Fibroblast of the aortic adventitia (primary cell): ENCODE results near the gene SUPT20H. TPM values are rescaled to one million over a fixed set of nuclear protein-coding genes. Genes with fewer than 3 reads are reported as not detected.

Source experiments
- DNase-seq: peaks from one replicate; pipeline ENCODE4 v3.0.0-alpha.2; 2010; ENCODE audit warnings: low read depth
- H3K4me3 ChIP-seq: 2 replicates; pipeline ENCODE4 v1.5.1; 2011; ENCODE audit warnings: low read depth, mild to moderate bottlenecking, control low read depth, low read length, moderate library complexity
- CTCF ChIP-seq: IDR thresholded peaks from 2 replicates; pipeline ENCODE4 v1.5.1; 2011; ENCODE audit warnings: mild to moderate bottlenecking, low read length, control low read depth, inconsistent platforms; ENCODE audit not compliant: insufficient read depth
- total RNA-seq: library from RNA; depleted of rRNA; stranded (reverse); fragments of >200 nt; gene quantifications from 2 replicates; pipeline ENCODE4 v1.2.3, GENCODE V29; 2012; ENCODE audit warnings: low replicate concordance

The SUPT20H gene
- total RNA-seq, 1 donor: 69.4 TPM

DNA sequence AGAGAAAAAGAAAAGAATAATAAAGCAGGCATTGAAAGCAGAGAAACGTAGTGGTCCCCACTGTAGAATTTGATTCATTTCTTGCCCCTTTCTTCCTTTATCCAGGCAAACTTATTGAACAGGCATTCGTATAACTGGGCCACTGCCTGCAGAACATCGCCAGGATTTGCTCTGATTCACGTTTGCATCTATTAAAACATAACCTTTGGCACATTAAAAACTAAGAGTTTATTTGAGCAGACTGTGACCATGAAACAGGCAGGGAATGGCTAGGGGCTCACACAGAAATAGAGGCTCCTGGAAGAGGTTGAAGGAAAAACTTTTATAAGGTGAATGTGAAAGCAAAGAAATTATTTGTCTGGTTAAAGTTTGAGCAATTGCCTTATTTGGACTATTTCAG lies 12.5 kb upstream of the SUPT20H start:
- no peak for TF ChIP-seq CTCF
- H3K4me3 ChIP-seq: no peak overlapping the region
- no peak for DNase-seq

- DNase-seq: peak; percentile 31
- no peak for TF ChIP-seq CTCF
- no peak overlapping the region for H3K4me3 ChIP-seq
Observed at GRCh38 chr13:37070956-37071355, 11.5 kb upstream of the SUPT20H start.

DNA sequence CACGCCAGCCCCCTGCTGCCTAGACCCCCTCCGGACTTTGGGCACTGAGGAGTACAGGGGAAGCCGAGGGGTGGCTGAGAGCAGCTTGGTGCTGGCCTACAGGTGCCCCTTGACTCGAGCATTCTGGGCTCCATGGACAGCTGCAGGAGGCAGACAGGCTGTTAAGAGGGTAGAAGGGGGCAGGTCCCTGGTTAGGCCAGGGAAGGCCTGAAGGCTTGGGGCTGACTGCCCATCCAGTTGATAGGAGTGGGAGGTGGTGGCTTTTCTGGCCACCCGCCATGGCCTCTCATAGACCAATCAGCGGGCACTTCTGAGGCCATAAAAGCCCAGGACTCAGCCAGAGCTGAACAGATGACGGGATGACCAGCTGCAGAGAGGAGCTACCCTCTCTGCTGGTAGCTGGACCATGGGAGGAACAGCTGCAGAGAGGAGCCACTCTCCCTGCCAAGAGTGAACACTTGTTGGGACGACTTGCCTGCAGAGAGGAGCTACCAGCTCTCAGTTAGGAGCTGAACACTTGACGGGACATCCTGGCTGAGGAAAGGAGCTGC lies 10.7 kb upstream of the SUPT20H start:
- TF ChIP-seq CTCF: no peak
- H3K4me3 ChIP-seq: no peak overlapping the region
- DNase-seq: no peak

DNA sequence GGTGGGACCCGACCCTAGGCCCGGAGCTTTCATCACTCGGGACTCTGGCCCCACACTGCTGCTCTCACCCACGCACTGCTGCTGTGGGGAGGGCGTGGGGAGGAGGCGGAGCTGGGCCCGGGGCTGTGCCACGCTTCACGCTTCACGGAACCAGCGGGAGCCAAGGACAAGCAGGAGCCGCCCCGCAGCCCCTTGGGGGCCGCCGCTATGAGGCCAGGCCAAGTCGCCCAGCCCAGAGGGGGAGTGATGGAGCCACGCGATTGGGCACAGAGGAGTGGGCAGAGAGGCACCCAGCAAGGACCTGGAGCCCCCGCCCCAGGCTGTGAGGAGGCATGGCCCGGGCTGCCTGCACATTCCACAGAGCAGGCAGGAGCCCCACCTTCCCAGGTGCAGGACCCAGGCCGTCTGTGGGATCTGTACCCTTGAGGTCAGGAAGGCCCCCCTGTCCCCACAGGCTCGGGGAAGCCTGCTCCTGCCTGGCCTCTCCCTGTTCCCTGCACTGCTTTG lies 10.2 kb upstream of the SUPT20H start:
- TF ChIP-seq CTCF: no peak
- no peak overlapping the region for H3K4me3 ChIP-seq
- DNase-seq: no peak

DNA sequence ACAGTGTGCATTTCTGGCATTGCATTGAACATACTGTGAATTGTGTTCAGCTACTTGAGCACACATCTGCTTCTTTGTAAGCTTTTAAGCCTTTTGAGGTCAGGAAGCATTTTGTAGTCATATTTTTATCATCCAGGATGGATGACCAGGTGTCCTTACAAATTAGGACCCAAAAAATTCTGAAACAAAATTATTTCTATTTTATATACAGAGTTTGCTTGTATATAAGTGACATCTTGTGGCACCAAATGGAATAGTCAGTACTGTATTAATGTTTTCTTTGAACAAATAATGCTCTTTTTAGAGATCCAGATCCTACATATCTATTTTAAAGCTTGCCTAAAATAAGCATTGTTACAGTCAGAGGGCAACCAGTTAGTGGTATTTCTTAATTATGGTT lies 9.5 kb upstream of the SUPT20H start:
- peak; percentile 46 for DNase-seq
- H3K4me3 ChIP-seq: no peak overlapping the region
- peak; percentile 30 for TF ChIP-seq CTCF

DNA sequence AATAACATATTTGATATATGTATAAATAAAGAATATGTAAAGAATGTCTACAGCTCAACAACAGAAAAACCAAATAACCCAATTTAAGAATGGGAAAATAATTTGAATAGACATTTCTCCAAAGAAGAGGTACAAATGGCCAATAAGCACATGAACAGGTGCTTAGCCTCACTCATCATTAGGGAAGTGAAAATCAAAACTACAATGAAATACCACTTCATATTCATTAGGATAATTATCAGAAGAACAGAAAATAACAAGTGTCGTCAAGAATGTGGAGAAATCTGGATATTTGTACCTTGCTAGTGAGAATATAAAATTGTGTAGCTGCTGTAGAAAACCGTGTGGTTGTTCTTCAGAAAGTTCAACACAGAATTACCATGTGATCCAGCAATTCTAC lies 8.4 kb upstream of the SUPT20H start:
- DNase-seq: no peak
- no peak overlapping the region for H3K4me3 ChIP-seq

More for the DNA sequence above, 8.4 kb upstream of the SUPT20H start:
- TF ChIP-seq CTCF: no peak
